Large intestine (tissue), 3 donors: ENCODE measurements around the gene DCST1. TPM values are rescaled to one million over a fixed set of nuclear protein-coding genes. Genes with fewer than 3 reads are reported as not detected.

Experiments
- DNase-seq, 2 donors: peaks; one replicate each; pipeline versions ENCODE4 v3.0.0 to v3.0.0-alpha.2; 2013
- H3K27ac ChIP-seq: one replicate; pipeline ENCODE4 v1.5.1; 2013; ENCODE audit warnings: low read length
- H3K27me3 ChIP-seq: 2 replicates; pipeline ENCODE4 v1.6.1; 2013; ENCODE audit warnings: low read length; ENCODE audit not compliant: control insufficient read depth, insufficient read depth
- H3K36me3 ChIP-seq: 2 replicates; pipeline ENCODE4 v1.6.1; 2013; ENCODE audit warnings: low read length; ENCODE audit not compliant: control insufficient read depth, insufficient read depth
- H3K4me1 ChIP-seq: one replicate; pipeline ENCODE4 v1.6.1; 2013; ENCODE audit warnings: low read length; ENCODE audit not compliant: control insufficient read depth, insufficient read depth
- H3K4me3 ChIP-seq: one replicate; pipeline ENCODE4 v1.5.1; 2013; ENCODE audit warnings: low read length
- H3K9me3 ChIP-seq: one replicate; pipeline ENCODE4 v1.6.1; 2013; ENCODE audit warnings: mild to moderate bottlenecking, low read depth, low read length, moderate library complexity; ENCODE audit not compliant: control insufficient read depth
- WGBS: methylation state at CpG from one replicate; pipeline ENCODE4 v1.1.5; 2013; ENCODE audit warnings: low lambda C conversion rate; ENCODE audit not compliant: insufficient coverage; 5-methylcytosine and 5-hydroxymethylcytosine counted together
- polyA plus RNA-seq: library from polyadenylated mRNA; unstranded; fragments of 120-200 nt; gene quantifications from one replicate; pipeline ENCODE4 v1.2.1, GENCODE V29; 2013

DCST1 gene
- polyA plus RNA-seq, 1 donor: 0.88 TPM

DNA sequence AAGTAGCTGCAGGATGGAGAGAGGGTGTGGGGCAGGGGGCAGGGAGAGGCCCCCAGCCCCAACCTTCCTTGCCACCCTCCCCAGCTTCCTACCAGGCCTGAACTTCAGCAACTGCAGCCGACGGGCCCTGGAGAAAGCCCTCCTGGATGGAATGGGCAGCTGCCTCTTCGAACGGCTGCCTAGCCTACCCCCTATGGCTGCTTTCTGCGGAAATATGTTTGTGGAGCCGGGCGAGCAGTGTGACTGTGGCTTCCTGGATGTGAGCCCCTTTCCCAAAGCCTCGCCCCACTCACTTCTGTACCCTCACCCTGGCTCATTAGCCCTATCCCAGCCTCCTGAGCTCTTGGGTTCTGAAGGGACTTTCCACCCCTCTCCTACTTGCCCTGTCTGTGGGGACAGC is 23.5 kb downstream of the DCST1 start:
- no peaks in the 10 kb centered on the region for H3K27me3 ChIP-seq
- H3K4me3 ChIP-seq: no peak overlapping the region
- H3K36me3 ChIP-seq: peaks cover 22% of the 10 kb centered on the region
- peaks cover 17% of the 10 kb centered on the region for H3K4me1 ChIP-seq
- WGBS: no CpG with 5 or more reads among the region's 8 CpGs
- no peak overlapping the region for H3K27ac ChIP-seq
- no peaks in the 10 kb centered on the region for H3K9me3 ChIP-seq
- no peak for DNase-seq

DNA sequence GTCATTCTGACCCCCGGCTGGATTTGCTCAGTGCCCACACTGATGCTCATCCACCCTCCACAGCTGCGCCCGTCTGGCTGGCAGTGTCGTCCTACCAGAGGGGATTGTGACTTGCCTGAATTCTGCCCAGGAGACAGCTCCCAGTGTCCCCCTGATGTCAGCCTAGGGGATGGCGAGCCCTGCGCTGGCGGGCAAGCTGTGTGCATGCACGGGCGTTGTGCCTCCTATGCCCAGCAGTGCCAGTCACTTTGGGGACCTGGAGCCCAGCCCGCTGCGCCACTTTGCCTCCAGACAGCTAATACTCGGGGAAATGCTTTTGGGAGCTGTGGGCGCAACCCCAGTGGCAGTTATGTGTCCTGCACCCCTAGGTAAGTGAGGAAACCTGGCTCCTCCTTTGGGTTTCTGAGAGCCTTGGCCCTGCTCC is 24.2 kb downstream of the DCST1 start:
- Histone ChIP-seq H3K9me3 (no peaks in the 10 kb centered on the region), H3K4me1 (peaks cover 17% of the 10 kb centered on the region), H3K27me3 (peaks cover 3% of the 10 kb centered on the region), H3K4me3 (no peak overlapping the region), H3K36me3 (peaks cover 22% of the 10 kb centered on the region), H3K27ac (no peak overlapping the region)
- WGBS: no CpG with 5 or more reads among the region's 13 CpGs
- DNase-seq: no peak

- Histone ChIP-seq H3K36me3 (peaks cover 18% of the 10 kb centered on the region), H3K9me3 (no peaks in the 10 kb centered on the region), H3K27me3 (peaks cover 3% of the 10 kb centered on the region), H3K4me1 (peaks cover 26% of the 10 kb centered on the region), H3K4me3 (no peak overlapping the region), H3K27ac (no peak overlapping the region)
- WGBS: no CpG with 5 or more reads among the region's 8 CpGs
- DNase-seq: no peak
Observed at GRCh38 chr1:155060736-155061135, 27.1 kb downstream of the DCST1 start.

DNA sequence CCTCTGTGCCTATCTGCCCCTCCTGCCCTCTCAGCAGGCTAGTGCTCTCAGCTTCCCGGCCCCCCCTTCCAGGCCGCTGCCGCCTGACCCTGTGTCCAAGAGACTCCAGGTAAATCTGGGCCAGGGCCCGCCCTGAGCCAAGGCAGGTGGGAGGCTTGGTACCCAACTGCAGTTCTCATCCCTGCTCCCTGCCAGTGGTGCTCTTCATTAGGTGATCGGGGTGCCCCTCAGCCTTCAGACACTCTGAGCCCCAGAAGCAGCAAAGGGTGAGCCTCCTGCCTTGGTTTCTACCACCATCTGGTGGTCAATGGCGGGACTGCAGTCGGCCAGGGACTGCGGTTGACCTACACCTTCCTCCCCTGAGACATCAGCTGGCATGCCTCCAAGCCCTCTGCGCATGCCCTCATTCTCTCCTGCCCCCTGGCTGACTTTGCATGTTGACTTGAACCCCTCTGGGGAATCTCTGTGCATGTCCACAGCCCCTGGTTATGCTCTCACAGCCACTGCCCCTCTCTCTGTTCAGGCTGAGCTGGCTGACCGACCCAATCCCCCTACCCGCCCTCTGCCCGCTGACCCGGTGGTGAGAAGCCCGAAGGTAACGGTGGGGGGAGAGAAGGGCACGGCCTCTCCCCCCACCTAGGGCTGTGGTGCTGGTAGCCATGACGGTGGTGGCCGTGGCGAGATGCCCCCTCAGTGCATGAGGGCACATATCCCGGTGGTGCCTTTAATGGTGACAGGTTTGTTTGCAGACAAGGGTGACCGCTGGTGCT is 27.9 kb downstream of the DCST1 start:
- Histone ChIP-seq H3K27ac (no peak overlapping the region), H3K27me3 (peaks cover 3% of the 10 kb centered on the region), H3K4me1 (peaks cover 32% of the 10 kb centered on the region), H3K36me3 (peaks cover 15% of the 10 kb centered on the region), H3K9me3 (no peaks in the 10 kb centered on the region), H3K4me3 (no peak overlapping the region)
- no CpG with 5 or more reads among the region's 21 CpGs for WGBS
- DNase-seq: peak; percentile 80 to 90

GRCh38 chr1:155062151-155062686 is 28.6 kb downstream of the DCST1 start:
- Histone ChIP-seq H3K4me3 (peak overlapping the region; percentile 76), H3K27ac (no peak overlapping the region), H3K27me3 (peaks cover 3% of the 10 kb centered on the region), H3K4me1 (peaks cover 39% of the 10 kb centered on the region), H3K36me3 (peaks cover 17% of the 10 kb centered on the region), H3K9me3 (no peaks in the 10 kb centered on the region)
- peak in 1 of 2 donors; percentile 21 for DNase-seq
- no CpG with 5 or more reads among the region's 29 CpGs for WGBS

GRCh38 chr1:155062702-155063411 is 29.2 kb downstream of the DCST1 start:
- peak overlapping the region; percentile 95 for H3K27ac ChIP-seq
- H3K27me3 ChIP-seq: peaks cover 3% of the 10 kb centered on the region
- WGBS: no CpG with 5 or more reads among the region's 46 CpGs
- no peaks in the 10 kb centered on the region for H3K9me3 ChIP-seq
- peaks cover 18% of the 10 kb centered on the region for H3K36me3 ChIP-seq
- H3K4me1 ChIP-seq: peaks cover 41% of the 10 kb centered on the region
- H3K4me3 ChIP-seq: peak overlapping the region; percentile 76
- peak in 1 of 2 donors; percentile 82 for DNase-seq

- peak within 1 kb of the TSS; percentile 95 for H3K27ac ChIP-seq
Observed at GRCh38 chr1:155063550-155064110, 30.0 kb downstream of the DCST1 start, which contains the start of gene EFNA4. Gene EFNA4, plus strand, starts transcription at chr1:155063740. Its CDS starts 84 bp downstream, at chr1:155063824.

DNA sequence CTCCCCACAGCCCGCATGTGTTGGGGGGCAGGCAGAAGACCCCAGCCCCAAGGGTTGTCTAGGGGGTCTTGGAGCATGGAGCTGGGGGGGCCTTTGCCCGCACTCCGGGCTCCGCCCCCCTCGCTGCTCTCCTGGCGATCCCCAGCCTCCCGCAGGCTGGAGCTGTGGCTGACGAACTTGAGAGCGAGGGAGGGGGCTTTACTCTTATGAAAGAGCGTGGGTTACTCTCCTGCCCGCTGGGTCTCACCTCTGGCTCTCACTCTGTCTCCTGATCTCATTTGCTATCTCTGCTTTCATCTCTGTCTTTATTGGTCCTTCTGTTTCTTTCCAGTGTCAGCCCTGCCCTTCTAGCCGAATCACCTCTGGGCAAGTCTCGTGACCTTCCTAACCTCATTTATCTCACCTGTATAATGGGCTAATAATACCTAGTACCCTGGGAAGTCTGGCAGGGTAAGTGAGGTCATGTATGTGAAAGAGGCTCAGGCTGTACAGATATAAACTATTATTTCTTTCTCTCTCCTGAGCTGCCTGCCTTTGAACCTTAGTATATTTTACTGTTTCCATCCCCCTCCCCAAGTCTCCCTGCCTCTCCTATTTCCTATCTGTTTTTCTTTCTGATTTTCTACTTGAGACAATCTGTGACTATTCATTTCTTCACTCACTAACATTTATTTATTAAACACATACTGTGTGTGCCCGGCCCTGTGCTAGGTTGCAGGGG is 30.6 kb downstream of the DCST1 start:
- Histone ChIP-seq H3K9me3 (no peaks in the 10 kb centered on the region), H3K27me3 (peaks cover 3% of the 10 kb centered on the region), H3K27ac (peak overlapping the region; percentile 95), H3K4me1 (peaks cover 50% of the 10 kb centered on the region), H3K36me3 (peaks cover 24% of the 10 kb centered on the region), H3K4me3 (peak overlapping the region; percentile 76)
- no CpG with 5 or more reads among the region's 14 CpGs for WGBS
- DNase-seq: peak in 1 of 2 donors; percentile 60

More at GRCh38 chr1:155063550-155064110, 30.0 kb downstream of the DCST1 start, which contains the start of gene EFNA4:
- H3K4me3 ChIP-seq: peak within 1 kb of the TSS; percentile 76
- peaks cover 17% of the 10 kb centered on the region for H3K36me3 ChIP-seq
- no peaks in the 10 kb centered on the region for H3K9me3 ChIP-seq
- peak; percentile 88 to 95 for DNase-seq
- no CpG with 5 or more reads among the region's 57 CpGs for WGBS
- peaks cover 3% of the 10 kb centered on the region for H3K27me3 ChIP-seq
- H3K4me1 ChIP-seq: peaks cover 44% of the 10 kb centered on the region

GRCh38 chr1:155064832-155065429 is 31.3 kb downstream of the DCST1 start:
- H3K4me3 ChIP-seq: peak overlapping the region; percentile 76
- no peaks in the 10 kb centered on the region for H3K9me3 ChIP-seq
- peaks cover 57% of the 10 kb centered on the region for H3K4me1 ChIP-seq
- peaks cover 3% of the 10 kb centered on the region for H3K27me3 ChIP-seq
- DNase-seq: peak in 1 of 2 donors; percentile 65
- H3K36me3 ChIP-seq: peaks cover 28% of the 10 kb centered on the region
- H3K27ac ChIP-seq: peak overlapping the region; percentile 95
- WGBS: 20% methylated on average over 1 of the region's 5 CpGs
